HEK293 (cell line): ENCODE results near the gene ADAR.

Experiments
- CTCF ChIA-PET: fragments of 350-600 bp; formaldehyde crosslinking; extraction: SDS; loops from one replicate; lab custom pipeline; 2021; ENCODE audit warnings: antibody characterized with exemption; lab: Yijun Ruan, JAX
- POLR2A ChIA-PET: fragments of 300-600 bp; formaldehyde crosslinking; extraction: SDS; loops from one replicate; lab custom pipeline; 2020; ENCODE audit warnings: antibody characterized with exemption, inconsistent platforms; lab: Yijun Ruan, JAX
- H3K27ac ChIP-seq: fragments of 200-500 bp; sonication (Bioruptor generic); 2 replicates; pipeline ENCODE4 v1.5.1; 2014; ENCODE audit warnings: low read depth, low read length, control low read depth, inconsistent platforms; ENCODE audit errors: extremely low read depth
- H3K36me3 ChIP-seq, 2 experiments: fragments of 200-500 bp in 1 of 2; sonication (Bioruptor generic) in 1 of 2; 1 replicate in 1 of 2; 2 replicates in 1 of 2; pipeline ENCODE4 v1.5.1; 2014 to 2017; ENCODE audit warnings: inconsistent platforms in 2 of 2, low read length in 2 of 2; ENCODE audit not compliant: control insufficient read depth in 2 of 2, insufficient read depth in 1 of 2
- H3K4me1 ChIP-seq: fragments of 200-500 bp; sonication (Bioruptor generic); 2 replicates; pipeline ENCODE4 v1.5.1; 2014; ENCODE audit warnings: mild to moderate bottlenecking, low read length, inconsistent platforms; ENCODE audit not compliant: control insufficient read depth, insufficient read depth
- H3K4me3 ChIP-seq: 2 replicates; pipeline ENCODE4 v1.5.1; 2011; ENCODE audit warnings: low read depth, mild to moderate bottlenecking, control low read depth, low read length, moderate library complexity
- H3K9me3 ChIP-seq: fragments of 200-500 bp; sonication (Bioruptor generic); 2 replicates; pipeline ENCODE4 v1.5.1; 2014; ENCODE audit warnings: low read depth, low read length, inconsistent platforms; ENCODE audit not compliant: control insufficient read depth, insufficient read depth
- CTCF ChIP-seq: fragments of 450-650 bp; formaldehyde crosslinking; IDR thresholded peaks from 2 replicates; pipeline ENCODE4 v1.5.1; 2016; ENCODE audit warnings: missing biosample characterization, missing genetic modification characterization
- HOXC10 ChIP-seq: sonication (generic); formaldehyde crosslinking; IDR thresholded peaks from 2 replicates; pipeline ENCODE4 v1.8.1; 2023; ENCODE audit warnings: mild to moderate bottlenecking, missing genetic modification reagents
- KLF16 ChIP-seq: fragments of 450-650 bp; formaldehyde crosslinking; IDR thresholded peaks from 2 replicates; pipeline ENCODE4 v1.5.1; 2017; ENCODE audit warnings: missing biosample characterization, missing genetic modification characterization
- OSR2 ChIP-seq: fragments of 450-650 bp; formaldehyde crosslinking; IDR thresholded peaks from 2 replicates; pipeline ENCODE4 v1.5.1; 2016; ENCODE audit warnings: missing biosample characterization, missing genetic modification characterization
- SP3 ChIP-seq: fragments of 450-650 bp; formaldehyde crosslinking; IDR thresholded peaks from 2 replicates; pipeline ENCODE4 v1.5.1; 2016; ENCODE audit warnings: missing biosample characterization, missing genetic modification characterization
- WT1 ChIP-seq: fragments of 450-650 bp; formaldehyde crosslinking; IDR thresholded peaks from 2 replicates; pipeline ENCODE4 v1.5.1; 2016; ENCODE audit warnings: missing biosample characterization, missing genetic modification characterization
- YY1 ChIP-seq: fragments of 450-650 bp; formaldehyde crosslinking; IDR thresholded peaks from 2 replicates; pipeline ENCODE4 v1.5.1; 2018; ENCODE audit warnings: missing biosample characterization, missing genetic modification characterization
- ZBTB10 ChIP-seq: fragments of 450-650 bp; formaldehyde crosslinking; IDR thresholded peaks from 2 replicates; pipeline ENCODE4 v1.5.1; 2016; ENCODE audit warnings: missing biosample characterization, missing genetic modification characterization
- ZBTB11 ChIP-seq: fragments of 450-650 bp; formaldehyde crosslinking; conservative IDR thresholded peaks from 2 replicates; pipeline ENCODE4 v1.5.1; 2016; ENCODE audit warnings: low read depth, missing biosample characterization, missing genetic modification characterization
- ZEB2 ChIP-seq: fragments of 450-650 bp; formaldehyde crosslinking; IDR thresholded peaks from 2 replicates; pipeline ENCODE4 v1.5.1; 2016; ENCODE audit warnings: missing biosample characterization, missing genetic modification characterization
- ZFP3 ChIP-seq: fragments of 450-650 bp; formaldehyde crosslinking; IDR thresholded peaks from 2 replicates; pipeline ENCODE4 v1.5.1; 2016; ENCODE audit warnings: low read depth, missing biosample characterization, missing genetic modification characterization
- ZFP69B ChIP-seq: fragments of 450-650 bp; formaldehyde crosslinking; IDR thresholded peaks from 2 replicates; pipeline ENCODE4 v1.5.1; 2016; ENCODE audit warnings: missing biosample characterization, missing genetic modification characterization
- ZNF132 ChIP-seq: fragments of 450-650 bp; formaldehyde crosslinking; IDR thresholded peaks from 2 replicates; pipeline ENCODE4 v1.5.1; 2017; ENCODE audit warnings: missing biosample characterization, missing genetic modification characterization, borderline replicate concordance
- ZNF140 ChIP-seq: fragments of 450-650 bp; formaldehyde crosslinking; IDR thresholded peaks from 2 replicates; pipeline ENCODE4 v1.5.1; 2016; ENCODE audit warnings: missing biosample characterization, missing genetic modification characterization
- ZNF174 ChIP-seq: fragments of 450-650 bp; formaldehyde crosslinking; IDR thresholded peaks from 2 replicates; pipeline ENCODE4 v1.5.0; 2017; ENCODE audit warnings: missing biosample characterization, mild to moderate bottlenecking, missing genetic modification characterization
- ZNF2 ChIP-seq: fragments of 450-650 bp; formaldehyde crosslinking; IDR thresholded peaks from 2 replicates; pipeline ENCODE4 v1.5.1; 2016; ENCODE audit warnings: missing biosample characterization, missing genetic modification characterization
- ZNF223 ChIP-seq: fragments of 450-650 bp; formaldehyde crosslinking; IDR thresholded peaks from 2 replicates; pipeline ENCODE4 v1.5.1; 2016; ENCODE audit warnings: missing biosample characterization, missing genetic modification characterization
- ZNF266 ChIP-seq: fragments of 450-650 bp; formaldehyde crosslinking; IDR thresholded peaks from 2 replicates; pipeline ENCODE4 v1.5.1; 2016; ENCODE audit warnings: missing biosample characterization, missing genetic modification characterization, low read depth
- ZNF324 ChIP-seq: fragments of 450-650 bp; formaldehyde crosslinking; IDR thresholded peaks from 2 replicates; pipeline ENCODE4 v1.5.1; 2016; ENCODE audit warnings: missing biosample characterization, missing genetic modification characterization
- ZNF335 ChIP-seq: fragments of 450-650 bp; formaldehyde crosslinking; conservative IDR thresholded peaks from 2 replicates; pipeline ENCODE4 v1.5.1; 2016; ENCODE audit warnings: missing biosample characterization, missing genetic modification characterization
- ZNF350 ChIP-seq: fragments of 450-650 bp; formaldehyde crosslinking; IDR thresholded peaks from 2 replicates; pipeline ENCODE4 v1.5.0; 2017; ENCODE audit warnings: missing biosample characterization, mild to moderate bottlenecking, missing genetic modification characterization
- ZNF416 ChIP-seq: fragments of 450-650 bp; formaldehyde crosslinking; IDR thresholded peaks from 2 replicates; pipeline ENCODE4 v1.5.1; 2016; ENCODE audit warnings: missing biosample characterization, missing genetic modification characterization
- ZNF521 ChIP-seq: fragments of 450-650 bp; formaldehyde crosslinking; IDR thresholded peaks from 2 replicates; pipeline ENCODE4 v1.5.1; 2017; ENCODE audit warnings: missing biosample characterization, mild to moderate bottlenecking, missing genetic modification characterization
- ZNF600 ChIP-seq: fragments of 450-650 bp; formaldehyde crosslinking; IDR thresholded peaks from 2 replicates; pipeline ENCODE4 v1.5.1; 2016; ENCODE audit warnings: missing biosample characterization, missing genetic modification characterization
- ZNF629 ChIP-seq: fragments of 450-650 bp; formaldehyde crosslinking; IDR thresholded peaks from 2 replicates; pipeline ENCODE4 v1.5.1; 2017; ENCODE audit warnings: missing biosample characterization, missing genetic modification characterization
- ZNF692 ChIP-seq: fragments of 450-650 bp; formaldehyde crosslinking; IDR thresholded peaks from 2 replicates; pipeline ENCODE4 v1.5.1; 2016; ENCODE audit warnings: missing biosample characterization, missing genetic modification characterization
- ZNF707 ChIP-seq: fragments of 450-650 bp; formaldehyde crosslinking; IDR thresholded peaks from 2 replicates; pipeline ENCODE4 v1.5.1; 2016; ENCODE audit warnings: missing biosample characterization, missing genetic modification characterization
- TF ChIP-seq, protein P1 (sequence below): fragments of 450-650 bp; formaldehyde crosslinking; IDR thresholded peaks from 2 replicates; pipeline ENCODE4 v1.5.1; 2016; ENCODE audit warnings: missing biosample characterization, missing genetic modification characterization, borderline replicate concordance

The ADAR gene

DNA sequence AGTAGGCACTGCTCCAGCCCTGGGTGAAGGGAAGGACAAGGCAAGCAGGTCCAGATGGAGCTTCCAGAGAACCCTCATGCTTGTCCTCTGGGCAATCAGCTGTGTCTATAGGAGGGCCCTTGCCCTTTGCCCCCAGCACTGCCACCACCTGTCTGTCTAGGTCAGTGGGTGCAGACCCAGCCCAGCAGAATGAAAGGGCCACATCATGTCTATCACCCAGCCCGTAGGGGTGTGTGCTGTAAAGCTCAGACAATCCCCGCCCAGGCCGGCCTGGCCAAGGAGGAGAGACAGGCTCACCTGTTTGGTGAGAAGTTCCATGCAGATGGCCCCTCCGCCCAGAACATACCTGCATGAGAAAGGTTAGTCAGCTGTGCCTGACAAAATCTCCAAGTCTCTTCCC is 56.5 kb downstream of the ADAR start (continued):
- TF ChIP-seq ZBTB11 (no peak), ZFP69B (no peak), ZNF629 (tag by site-specific recombination) (no peak), ZNF335 (tag by site-specific recombination) (no peak), SP3 (tag by site-specific recombination) (no peak), YY1 (tag by site-specific recombination) (no peak), OSR2 (tag by site-specific recombination) (no peak), ZBTB10 (no peak)
- TF ChIP-seq, protein P1, sequence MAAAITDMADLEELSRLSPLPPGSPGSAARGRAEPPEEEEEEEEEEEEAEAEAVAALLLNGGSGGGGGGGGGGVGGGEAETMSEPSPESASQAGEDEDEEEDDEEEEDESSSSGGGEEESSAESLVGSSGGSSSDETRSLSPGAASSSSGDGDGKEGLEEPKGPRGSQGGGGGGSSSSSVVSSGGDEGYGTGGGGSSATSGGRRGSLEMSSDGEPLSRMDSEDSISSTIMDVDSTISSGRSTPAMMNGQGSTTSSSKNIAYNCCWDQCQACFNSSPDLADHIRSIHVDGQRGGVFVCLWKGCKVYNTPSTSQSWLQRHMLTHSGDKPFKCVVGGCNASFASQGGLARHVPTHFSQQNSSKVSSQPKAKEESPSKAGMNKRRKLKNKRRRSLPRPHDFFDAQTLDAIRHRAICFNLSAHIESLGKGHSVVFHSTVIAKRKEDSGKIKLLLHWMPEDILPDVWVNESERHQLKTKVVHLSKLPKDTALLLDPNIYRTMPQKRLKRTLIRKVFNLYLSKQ (tag by site-specific recombination), result no peak

GRCh38 chr1:154550657-154551056 is 57.3 kb downstream of the ADAR start:
- ChIA-PET CTCF (interaction anchor here (6.6 kb wide), 1 partner anchor 71 kb away, joined by 205 read pairs; no protein-coding TSS in a partner anchor), POLR2A (interaction anchor here (0.7 kb wide), 1 partner anchor 134 kb away, joined by 4 read pairs; no protein-coding TSS in a partner anchor)
- Histone ChIP-seq H3K4me1 (no peaks in the 10 kb centered on the region), H3K27ac (no peak overlapping the region), H3K9me3 (no peaks in the 10 kb centered on the region), H3K36me3 (peaks cover 17 to 77% of the 10 kb centered on the region in 2 experiments), H3K4me3 (no peak overlapping the region)
- no peak for TF ChIP-seq ZNF416 (tag by site-specific recombination)
- TF ChIP-seq ZNF692 (tag by site-specific recombination), result no peak
- TF ChIP-seq ZNF174 (tag by site-specific recombination), result no peak
- no peak for TF ChIP-seq ZNF132 (tag by site-specific recombination)
- TF ChIP-seq ZNF2, result no peak
- TF ChIP-seq ZNF350 (tag by site-specific recombination), result no peak
- no peak for TF ChIP-seq ZNF266 (tag by site-specific recombination)
- no peak for TF ChIP-seq ZNF324 (tag by site-specific recombination)
- no peak for TF ChIP-seq CTCF (tag by site-specific recombination)
- TF ChIP-seq ZNF707 (tag by site-specific recombination), result no peak
- no peak for TF ChIP-seq HOXC10 (CRISPR knock-in tag)
- TF ChIP-seq KLF16 (tag by site-specific recombination), result no peak
- TF ChIP-seq ZFP3 (tag by site-specific recombination), result no peak
- no peak for TF ChIP-seq ZEB2 (tag by site-specific recombination)
- no peak for TF ChIP-seq ZNF140 (tag by site-specific recombination)
- TF ChIP-seq ZNF521 (tag by site-specific recombination), result no peak
- TF ChIP-seq WT1, result no peak
- TF ChIP-seq ZNF600, result no peak
- no peak for TF ChIP-seq ZNF223 (tag by site-specific recombination)
